HL-60 (cell line): Measurements from ENCODE around the gene ATG5.

ENCODE experiments used
- DNase-seq, 2 experiments: peaks; one replicate each; pipeline ENCODE4 v3.0.0-alpha.2; 2010 to 2020; ENCODE audit warnings: low read depth in 1 of 2, low spot score in 1 of 2
- H3K27ac ChIP-seq: fragments of 250-450 bp; sonication (Bioruptor Pico); replicated peaks from 2 replicates; pipeline ENCODE4 v1.5.1; 2020; ENCODE audit warnings: mild to moderate bottlenecking, moderate library complexity
- H3K27me3 ChIP-seq: fragments of 250-450 bp; sonication (Bioruptor Pico); 2 replicates; pipeline ENCODE4 v1.5.1; 2021; ENCODE audit warnings: mild to moderate bottlenecking, moderate library complexity; ENCODE audit not compliant: insufficient read depth, poor library complexity, severe bottlenecking
- H3K4me3 ChIP-seq: replicated peaks from 2 replicates; pipeline ENCODE4 v1.5.1; 2011; ENCODE audit warnings: mild to moderate bottlenecking, control low read depth, low read length; ENCODE audit not compliant: insufficient read depth
- GABPA ChIP-seq: IDR thresholded peaks from 2 replicates; pipeline ENCODE4 v1.6.1; 2012; ENCODE audit warnings: low read depth
- POLR2AphosphoS5 ChIP-seq: IDR thresholded peaks from 2 replicates; pipeline ENCODE4 v1.6.1; 2012; ENCODE audit warnings: low read depth
- SPI1 ChIP-seq: IDR thresholded peaks from 2 replicates; pipeline ENCODE4 v1.6.1; 2012; ENCODE audit warnings: low read depth, mild to moderate bottlenecking, borderline replicate concordance
- TF ChIP-seq, protein P1 (sequence below): IDR thresholded peaks from 2 replicates; pipeline ENCODE4 v1.6.1; 2012; ENCODE audit warnings: low read depth; ENCODE audit not compliant: insufficient replicate concordance
- TF ChIP-seq, protein P2 (sequence below): IDR thresholded peaks from one replicate; pipeline ENCODE4 v1.5.1; 2011; ENCODE audit warnings: low read length, control low read depth, inconsistent platforms; ENCODE audit not compliant: insufficient read depth

ATG5 gene

DNA sequence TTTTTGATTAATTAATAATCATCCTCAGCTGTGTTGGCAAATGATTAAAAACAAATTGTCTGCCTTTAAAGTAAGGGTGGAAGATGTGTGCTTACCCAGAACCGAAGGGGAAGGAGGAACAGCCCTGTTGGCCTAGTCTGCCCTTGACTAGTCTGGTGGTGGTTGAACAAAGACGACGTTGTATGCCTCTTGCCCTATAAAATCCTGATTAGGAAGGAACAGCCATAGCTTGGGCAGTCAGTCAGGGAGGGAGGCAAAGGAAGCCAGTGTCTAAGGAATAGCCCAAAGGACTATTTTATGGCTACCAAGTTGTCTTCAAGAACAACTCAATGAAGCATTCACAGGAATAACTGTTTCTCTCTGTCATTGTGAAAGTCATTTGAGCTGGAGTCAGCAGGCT is 168.7 kb downstream of the ATG5 start:
- no peak for DNase-seq
- H3K27ac ChIP-seq: no peak overlapping the region
- H3K27me3 ChIP-seq: no peaks in the 10 kb centered on the region
- no peak overlapping the region for H3K4me3 ChIP-seq
- no peak for TF ChIP-seq GABPA
- TF ChIP-seq, protein P1, sequence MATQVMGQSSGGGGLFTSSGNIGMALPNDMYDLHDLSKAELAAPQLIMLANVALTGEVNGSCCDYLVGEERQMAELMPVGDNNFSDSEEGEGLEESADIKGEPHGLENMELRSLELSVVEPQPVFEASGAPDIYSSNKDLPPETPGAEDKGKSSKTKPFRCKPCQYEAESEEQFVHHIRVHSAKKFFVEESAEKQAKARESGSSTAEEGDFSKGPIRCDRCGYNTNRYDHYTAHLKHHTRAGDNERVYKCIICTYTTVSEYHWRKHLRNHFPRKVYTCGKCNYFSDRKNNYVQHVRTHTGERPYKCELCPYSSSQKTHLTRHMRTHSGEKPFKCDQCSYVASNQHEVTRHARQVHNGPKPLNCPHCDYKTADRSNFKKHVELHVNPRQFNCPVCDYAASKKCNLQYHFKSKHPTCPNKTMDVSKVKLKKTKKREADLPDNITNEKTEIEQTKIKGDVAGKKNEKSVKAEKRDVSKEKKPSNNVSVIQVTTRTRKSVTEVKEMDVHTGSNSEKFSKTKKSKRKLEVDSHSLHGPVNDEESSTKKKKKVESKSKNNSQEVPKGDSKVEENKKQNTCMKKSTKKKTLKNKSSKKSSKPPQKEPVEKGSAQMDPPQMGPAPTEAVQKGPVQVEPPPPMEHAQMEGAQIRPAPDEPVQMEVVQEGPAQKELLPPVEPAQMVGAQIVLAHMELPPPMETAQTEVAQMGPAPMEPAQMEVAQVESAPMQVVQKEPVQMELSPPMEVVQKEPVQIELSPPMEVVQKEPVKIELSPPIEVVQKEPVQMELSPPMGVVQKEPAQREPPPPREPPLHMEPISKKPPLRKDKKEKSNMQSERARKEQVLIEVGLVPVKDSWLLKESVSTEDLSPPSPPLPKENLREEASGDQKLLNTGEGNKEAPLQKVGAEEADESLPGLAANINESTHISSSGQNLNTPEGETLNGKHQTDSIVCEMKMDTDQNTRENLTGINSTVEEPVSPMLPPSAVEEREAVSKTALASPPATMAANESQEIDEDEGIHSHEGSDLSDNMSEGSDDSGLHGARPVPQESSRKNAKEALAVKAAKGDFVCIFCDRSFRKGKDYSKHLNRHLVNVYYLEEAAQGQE: no peak
- TF ChIP-seq, protein P2, sequence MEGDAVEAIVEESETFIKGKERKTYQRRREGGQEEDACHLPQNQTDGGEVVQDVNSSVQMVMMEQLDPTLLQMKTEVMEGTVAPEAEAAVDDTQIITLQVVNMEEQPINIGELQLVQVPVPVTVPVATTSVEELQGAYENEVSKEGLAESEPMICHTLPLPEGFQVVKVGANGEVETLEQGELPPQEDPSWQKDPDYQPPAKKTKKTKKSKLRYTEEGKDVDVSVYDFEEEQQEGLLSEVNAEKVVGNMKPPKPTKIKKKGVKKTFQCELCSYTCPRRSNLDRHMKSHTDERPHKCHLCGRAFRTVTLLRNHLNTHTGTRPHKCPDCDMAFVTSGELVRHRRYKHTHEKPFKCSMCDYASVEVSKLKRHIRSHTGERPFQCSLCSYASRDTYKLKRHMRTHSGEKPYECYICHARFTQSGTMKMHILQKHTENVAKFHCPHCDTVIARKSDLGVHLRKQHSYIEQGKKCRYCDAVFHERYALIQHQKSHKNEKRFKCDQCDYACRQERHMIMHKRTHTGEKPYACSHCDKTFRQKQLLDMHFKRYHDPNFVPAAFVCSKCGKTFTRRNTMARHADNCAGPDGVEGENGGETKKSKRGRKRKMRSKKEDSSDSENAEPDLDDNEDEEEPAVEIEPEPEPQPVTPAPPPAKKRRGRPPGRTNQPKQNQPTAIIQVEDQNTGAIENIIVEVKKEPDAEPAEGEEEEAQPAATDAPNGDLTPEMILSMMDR: no peak
- TF ChIP-seq POLR2AphosphoS5: no peak

DNA sequence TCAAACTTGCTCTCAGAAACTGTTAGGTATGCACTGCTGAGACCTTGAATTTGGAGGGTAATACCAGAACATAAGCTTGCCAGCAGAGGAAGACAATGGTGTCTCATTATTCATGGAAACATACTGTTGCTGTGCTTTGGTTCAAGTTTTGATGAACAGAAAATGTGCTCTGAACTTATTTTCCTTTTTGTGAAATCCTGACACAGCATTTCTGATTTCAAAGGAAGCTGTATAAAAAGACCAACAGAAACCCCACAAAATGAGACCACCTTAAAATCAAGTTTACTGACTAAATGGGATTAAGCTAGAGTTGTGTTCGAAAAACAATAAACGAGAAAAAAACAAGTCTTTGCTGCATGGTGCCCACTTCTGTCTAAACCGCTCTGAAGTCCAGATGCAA is 169.1 kb downstream of the ATG5 start:
- Histone ChIP-seq H3K4me3 (no peak overlapping the region), H3K27ac (no peak overlapping the region), H3K27me3 (no peaks in the 10 kb centered on the region)
- no peak for DNase-seq
- TF ChIP-seq GABPA (no peak), POLR2AphosphoS5 (no peak), SPI1 (no peak)
- TF ChIP-seq, protein P2: no peak
- TF ChIP-seq, protein P1: no peak

DNA sequence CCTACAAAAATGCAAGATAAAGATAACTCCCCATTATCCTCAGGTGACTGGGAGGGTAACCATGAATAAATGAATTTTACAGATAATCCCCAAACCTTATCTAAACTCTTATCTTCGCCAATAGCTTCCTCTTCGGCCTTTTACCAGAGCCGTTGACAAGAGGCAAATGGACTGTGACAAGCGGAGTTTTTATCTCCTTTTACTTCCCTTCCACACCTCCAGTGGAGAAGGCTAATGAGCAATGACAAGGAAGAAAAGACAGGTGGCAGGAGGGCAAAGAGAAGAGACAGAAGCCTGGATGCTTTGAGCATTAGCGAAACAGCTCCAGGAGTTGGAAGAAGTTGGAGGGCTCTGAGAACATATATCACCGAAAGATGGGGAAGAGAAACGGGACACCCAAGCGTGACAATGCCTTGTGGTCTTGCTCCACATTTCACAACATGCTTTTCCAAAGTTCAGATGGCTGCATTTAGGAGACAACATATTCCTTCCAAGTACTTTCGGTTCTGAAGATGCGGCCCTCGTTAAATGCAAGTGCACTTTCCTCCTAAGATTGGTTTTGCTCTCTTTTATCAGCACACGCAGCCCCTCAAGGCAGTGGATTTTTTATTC is 170.2 kb downstream of the ATG5 start:
- no peak overlapping the region for H3K4me3 ChIP-seq
- no peaks in the 10 kb centered on the region for H3K27me3 ChIP-seq
- TF ChIP-seq SPI1 (no peak), POLR2AphosphoS5 (no peak), GABPA (no peak)
- TF ChIP-seq, protein P1: no peak
- TF ChIP-seq, protein P2: no peak
- no peak for DNase-seq
- H3K27ac ChIP-seq: no peak overlapping the region
